Measurements from ENCODE around the gene CDK17.

Gene CDK17

DNA sequence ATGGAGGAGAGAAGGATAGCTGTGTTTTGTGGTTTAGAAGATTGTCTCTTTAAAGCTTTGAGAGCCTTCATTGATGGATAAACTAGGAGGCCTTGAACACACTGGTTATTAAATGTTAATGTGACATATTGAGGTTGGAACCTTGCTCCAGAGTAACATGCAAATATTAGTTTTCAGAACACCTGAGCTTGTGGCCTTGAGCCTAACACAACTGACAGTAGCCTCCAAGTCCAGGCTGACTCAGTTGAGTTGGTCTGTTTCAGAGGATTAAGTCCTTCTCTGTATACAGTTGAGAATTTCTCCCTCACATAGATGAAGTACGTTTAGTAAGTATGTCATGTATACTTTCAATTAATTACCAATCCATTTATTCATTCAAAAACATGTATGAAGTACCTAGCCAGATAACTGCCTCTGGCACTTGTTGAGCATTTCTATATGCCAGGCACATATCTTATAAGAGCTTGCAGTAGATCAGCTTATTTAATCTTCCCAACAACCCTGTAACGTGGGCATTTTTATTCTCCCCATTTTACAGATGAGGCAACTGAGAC, 142.6 kb downstream of the CDK17 start:
- no peak for DNase-seq

DNA sequence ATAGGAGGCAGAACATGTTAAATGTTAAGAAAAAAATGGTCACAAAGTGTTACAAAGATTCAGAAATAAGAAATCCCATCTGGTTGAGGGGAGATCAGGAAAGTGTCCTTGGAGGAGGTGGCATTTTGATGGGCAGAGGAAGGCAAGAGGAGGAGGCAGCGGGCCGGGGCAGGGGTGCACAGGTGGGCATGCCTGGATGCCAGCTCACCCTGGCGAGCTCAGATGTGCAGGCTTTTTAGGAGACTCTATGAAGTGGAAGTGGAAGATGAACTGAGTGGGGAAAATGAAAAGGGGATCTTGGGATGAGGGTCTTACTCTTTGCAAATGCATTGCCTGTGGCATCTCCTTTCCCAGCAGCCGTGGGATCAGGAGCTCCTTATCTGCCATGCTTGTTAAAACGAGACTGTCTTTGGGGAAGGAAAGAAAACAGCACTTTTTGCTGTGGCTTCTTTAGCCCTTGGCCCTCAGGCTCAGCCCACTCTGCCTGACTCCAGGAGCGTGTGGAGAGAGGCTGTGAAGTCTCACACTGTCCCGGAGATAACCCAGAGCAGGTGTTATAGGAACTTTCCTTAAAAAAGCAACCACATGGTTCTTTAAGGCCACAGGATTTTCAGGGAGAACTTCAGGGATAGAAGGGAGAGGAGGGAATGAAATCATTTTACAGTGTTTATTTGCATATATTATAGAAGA, 143.4 kb downstream of the CDK17 start:
- DNase-seq = no peak

DNA sequence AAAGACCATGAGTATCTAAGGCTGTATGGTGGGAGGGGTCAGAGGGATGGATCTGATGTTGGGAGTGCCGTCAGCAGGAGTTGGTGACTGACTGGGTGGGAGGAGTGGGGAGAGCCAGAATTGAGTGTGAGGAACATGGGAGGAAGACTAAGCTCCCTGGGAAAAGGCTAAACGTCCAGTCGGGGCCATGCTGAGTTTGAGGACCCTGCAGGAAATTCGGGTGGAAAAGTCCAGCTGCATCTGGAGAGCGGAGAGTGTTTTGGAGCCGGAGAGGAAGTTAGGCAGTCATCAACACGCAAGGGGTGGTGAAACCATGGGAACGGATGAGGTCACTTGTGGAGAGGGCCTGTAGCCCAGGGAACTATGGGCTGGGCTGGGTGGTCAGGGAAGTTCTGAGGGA, 145.2 kb downstream of the CDK17 start:
- DNase-seq = no peak

DNA sequence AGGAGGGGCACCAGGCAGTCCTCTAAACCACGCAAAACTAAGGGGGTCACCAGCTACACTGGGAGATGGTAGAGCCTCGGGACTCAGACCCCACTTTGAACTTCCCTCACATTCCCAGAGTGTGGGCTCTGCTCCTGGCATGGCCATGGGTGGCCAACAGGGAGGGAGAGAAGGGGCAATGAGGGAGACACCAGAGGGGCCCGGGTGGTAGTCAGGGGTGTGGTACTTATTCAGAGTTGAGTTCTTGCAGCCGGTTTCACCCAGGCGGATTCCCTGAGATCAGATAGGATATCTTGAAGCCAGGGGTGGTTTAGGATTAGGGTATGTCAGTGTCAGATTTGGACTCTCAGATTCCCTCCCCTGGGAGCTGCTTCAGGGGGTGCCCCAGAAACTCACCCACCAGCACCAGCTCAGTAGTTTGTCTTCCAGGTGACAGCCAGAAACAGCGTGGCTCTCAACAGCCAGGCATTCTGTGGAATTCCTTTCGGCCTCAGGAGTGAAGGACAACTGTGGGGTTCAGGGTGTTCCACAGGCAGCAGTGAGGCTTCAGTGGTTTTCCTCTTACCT, 150.0 kb downstream of the CDK17 start:
- DNase-seq = no peak

DNA sequence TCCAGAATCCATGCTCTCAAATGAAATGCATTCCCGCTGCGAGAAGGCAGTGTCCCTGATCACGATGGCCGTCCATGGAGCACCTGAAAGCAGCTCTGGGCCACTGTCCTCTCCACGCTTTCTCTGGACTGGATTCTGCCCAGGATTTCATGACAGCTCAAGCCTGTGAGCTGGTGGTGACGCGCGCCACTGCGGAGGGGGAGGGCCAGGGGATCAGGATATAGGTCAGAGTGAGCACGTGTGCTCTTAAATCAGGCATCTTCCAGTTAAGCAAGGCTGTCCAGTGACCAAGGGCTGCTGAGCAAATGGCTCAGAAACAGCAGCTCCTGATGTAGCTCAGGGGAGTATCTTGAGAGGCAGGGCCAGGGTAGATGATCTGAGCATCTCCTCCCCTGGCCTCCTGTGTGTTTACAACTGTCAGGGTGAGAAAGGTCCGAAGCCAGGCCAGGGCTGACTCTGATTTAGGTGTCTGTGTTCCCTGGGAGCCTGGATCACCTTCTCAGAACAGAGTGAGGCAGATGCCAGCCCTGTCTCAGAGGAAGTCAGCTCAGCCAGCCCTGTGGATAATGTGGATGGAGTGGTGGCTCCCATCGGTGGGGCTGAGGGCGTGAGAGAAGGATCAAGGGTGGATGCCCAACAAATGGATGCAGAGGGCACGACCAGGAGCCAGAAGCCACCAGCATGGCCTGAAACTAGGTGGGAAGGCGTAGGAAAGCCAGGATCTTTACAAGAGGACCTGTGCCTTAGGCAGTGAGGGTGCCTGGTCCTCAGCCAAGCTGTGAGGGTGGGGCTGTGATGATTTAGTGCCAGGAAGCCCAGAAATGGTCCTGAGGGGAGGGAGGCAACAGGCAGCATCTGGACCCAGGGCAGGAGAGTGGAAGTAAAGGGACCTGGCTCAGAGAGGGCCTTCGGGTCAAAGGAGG, 150.8 kb downstream of the CDK17 start:
- no peak for DNase-seq

DNA sequence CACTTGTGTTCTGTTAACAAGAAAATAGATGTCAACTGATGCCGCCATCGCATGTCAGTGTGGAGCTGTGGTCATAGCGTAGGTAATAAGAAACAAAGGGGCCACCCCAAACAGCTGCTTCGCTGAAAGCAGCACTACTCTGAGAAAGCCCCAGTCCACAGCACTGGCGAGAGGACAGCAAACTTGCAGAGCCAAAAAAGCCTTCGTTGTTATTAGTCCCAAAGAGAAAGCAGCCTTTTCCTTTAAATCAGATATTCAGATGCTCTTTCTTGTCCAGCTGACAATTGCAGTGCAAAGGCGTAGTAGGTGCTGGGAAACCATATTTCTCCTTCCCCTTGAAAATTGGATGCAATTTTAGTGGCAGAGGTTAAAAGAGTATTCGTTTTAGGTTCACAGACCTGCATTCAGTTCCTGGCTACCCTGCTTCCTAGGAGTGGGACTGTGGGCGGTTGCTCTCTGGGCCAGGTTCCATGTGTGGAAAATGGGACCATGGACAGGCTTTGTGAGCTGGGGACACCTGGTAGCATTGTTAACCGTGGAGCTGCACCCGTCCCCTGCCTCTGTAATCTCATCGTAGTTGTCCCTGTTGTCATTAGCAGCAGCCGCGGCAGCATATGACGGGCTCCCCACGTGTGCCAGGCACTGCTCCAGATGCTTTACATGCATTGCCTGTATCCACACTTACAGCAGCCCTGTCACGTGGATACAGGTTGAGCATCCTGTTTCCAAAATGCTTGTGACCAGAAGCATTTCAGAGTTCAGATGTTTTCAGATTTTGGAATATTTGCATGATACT, 151.9 kb downstream of the CDK17 start:
- no peak for DNase-seq

DNA sequence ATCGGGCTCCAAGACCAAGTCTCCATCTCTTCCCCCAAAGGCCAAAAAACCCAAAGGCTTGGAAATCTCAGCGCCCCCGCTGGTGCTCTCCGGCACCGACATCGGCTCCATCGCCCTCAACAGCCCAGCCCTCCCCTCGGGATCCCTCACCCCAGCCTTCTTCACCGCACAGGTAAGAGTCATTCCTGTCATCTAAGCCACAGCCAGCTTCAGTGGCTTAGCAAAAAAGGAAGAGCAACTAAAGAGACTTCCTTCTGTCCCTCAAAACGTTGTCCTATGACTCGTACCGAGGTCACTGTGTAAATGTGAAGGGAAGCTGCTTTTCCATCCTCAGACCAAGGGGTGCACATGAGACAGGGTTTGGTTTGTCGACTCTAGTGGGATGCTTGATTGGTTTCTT, 152.7 kb downstream of the CDK17 start:
- no peak for DNase-seq

DNA sequence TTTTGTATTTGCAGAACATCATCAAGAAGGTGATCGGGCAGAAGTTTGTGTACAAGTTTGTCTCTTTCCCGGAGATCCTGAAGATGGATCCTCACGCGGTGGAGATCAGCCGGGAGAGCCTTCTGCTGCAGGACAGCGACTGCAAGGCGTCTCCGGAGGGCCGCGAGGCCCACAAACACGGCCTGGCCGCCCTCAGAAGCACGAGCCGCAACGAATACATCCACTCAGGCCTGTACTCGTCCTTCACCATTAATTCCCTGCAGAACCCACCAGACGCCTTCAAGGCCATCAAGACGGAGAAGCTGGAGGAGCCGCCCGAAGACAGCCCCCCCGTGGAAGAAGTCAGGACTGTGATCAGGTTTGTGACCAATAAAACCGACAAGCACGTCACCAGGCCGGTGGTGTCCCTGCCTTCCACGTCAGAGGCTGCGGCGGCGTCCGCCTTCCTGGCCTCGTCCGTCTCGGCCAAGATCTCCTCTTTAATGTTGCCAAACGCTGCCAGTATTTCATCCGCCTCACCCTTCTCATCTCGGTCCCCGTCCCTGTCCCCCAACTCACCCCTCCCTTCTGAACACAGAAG, 153.2 kb downstream of the CDK17 start:
- DNase-seq = no peak

DNA sequence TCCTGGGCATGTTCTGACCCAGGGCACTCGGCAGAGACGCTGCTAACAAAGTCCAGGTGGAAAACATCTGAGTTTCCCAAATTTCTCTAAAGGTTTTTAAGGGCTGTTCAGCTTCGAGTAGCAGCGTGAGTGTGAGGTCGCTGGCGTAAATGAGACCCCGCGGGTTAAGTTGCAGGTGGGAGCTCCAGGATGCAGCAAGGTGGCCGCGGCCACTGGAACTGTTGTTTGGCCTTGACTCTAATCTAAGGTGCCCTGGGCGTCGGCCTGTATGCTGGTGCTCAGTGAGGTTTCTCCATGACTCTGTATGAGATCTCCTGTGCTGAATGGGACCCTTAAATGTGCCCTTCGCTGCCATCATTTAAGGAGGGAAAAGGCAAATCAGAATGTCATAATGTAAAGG, 155.4 kb downstream of the CDK17 start:
- DNase-seq = no peak

DNA sequence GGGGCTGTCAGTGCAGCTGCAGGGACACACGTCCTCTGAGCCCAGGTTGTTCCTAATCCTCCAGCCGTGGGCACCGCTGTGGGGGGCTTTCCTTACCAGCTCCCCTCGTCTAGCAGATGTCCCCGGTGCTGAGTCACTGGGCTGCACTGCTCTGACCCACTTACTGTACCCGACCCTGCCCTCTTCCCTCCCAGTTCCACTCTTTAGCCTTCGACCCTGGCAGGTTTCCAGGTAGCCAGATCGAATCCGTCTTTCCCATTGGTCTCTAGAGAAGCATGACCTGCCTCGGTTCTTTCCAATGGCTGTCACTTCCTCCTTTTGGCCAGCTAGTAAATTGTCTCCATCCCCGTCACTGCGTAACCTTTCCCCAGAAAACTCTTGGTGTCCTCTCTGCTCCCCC, 157.6 kb downstream of the CDK17 start:
- DNase-seq = no peak

DNA sequence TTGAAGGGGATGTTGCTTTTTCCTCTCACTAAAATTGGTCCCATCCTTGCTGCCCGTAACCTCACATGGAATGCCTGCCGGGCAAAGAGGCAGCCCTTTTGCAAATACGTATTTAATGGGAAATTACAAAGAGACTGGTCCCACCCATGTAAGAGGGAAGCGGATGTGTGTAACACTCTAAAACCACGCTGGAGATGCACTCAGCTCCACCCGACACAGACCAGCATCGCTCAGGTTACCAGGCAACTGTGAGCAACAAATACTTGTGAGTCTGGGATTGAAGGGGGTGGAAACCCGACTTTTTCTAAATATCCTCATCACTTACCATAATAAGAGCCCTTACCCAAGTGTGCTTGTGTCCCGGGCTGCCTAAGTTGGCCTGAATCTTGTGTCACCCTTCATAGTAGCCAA, 158.4 kb downstream of the CDK17 start:
- no peak for DNase-seq

DNA sequence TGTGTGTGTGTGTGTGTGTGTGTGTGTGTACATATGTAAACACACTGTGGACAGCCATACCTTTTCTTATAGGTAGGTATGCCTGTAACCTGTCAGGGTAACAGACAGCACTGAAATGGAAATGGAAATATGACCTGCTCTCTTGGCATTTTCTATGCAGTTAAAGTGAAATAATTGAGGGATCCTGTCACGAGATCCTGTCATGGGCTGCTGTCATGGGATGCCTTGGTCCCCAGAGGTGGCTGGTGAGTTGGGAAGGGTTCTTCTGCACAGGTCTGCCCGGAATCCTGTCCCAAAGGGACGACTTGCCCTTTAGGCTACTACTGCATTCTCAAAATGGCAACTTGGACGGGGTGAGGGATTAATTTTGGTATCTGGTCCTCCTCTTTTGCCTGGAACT, 158.8 kb downstream of the CDK17 start:
- DNase-seq = no peak

DNA sequence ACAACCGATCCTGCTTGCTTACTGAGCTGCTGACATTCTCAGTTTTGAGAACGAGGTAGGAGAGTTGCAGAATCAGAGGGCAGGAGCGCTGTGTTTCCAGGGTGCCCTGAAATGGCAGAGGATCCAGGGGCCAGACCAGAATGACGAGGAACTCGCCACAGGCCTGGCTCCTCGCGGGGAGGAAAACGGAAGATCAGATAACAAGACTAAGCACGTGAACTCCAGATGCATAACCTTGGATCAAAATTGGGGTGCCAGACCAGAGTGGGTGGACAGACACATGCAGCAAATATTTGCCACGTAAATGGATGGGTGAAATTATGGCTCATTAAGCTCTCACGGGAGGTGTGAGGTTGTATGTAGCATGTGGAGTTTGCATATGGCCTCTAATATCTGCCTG, 159.6 kb downstream of the CDK17 start:
- DNase-seq = no peak

DNA sequence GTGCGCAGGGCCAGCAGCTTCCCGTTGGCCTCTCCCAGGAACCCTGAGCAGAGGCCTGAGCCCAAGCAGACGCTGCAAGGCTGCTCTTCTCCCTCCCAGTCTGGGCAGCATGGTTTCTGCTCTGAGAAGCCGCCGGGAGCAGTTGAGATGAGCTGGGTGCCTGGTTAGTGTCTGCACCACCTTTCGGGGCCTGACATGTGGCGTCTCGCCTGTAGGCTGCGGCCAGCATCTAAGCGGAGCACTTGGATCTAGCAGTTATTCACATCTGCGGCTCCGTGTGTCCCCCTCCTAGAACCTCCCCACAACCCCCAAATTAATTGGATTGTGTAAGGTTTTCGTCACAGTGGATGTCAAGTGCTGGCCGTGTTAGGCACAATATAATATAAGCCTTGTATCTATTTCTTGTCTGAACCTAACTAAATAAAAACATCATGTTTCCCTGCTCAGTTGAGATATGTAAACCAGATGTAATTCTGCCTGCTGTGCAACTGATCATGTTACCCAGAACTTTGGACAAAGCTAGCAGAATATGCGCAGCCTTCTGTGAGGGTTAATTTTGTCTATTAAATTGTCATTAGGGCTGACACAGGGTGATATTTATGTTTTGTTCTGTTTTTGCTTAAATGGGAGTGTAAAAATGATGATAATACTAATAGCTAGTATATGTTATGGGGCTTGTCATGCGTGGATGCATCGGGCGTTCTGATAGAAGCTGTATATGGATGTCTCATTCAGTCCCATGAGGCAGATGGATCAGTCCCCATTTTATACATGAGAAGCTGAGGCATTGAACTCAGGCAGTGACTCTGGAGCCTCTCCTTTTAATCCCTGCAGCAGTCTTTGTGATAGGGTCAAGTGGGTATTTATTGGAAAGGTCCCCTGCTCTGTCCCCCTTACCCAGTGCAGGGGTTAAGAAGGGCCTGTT, 160.3 kb downstream of the CDK17 start:
- no peak for DNase-seq

DNA sequence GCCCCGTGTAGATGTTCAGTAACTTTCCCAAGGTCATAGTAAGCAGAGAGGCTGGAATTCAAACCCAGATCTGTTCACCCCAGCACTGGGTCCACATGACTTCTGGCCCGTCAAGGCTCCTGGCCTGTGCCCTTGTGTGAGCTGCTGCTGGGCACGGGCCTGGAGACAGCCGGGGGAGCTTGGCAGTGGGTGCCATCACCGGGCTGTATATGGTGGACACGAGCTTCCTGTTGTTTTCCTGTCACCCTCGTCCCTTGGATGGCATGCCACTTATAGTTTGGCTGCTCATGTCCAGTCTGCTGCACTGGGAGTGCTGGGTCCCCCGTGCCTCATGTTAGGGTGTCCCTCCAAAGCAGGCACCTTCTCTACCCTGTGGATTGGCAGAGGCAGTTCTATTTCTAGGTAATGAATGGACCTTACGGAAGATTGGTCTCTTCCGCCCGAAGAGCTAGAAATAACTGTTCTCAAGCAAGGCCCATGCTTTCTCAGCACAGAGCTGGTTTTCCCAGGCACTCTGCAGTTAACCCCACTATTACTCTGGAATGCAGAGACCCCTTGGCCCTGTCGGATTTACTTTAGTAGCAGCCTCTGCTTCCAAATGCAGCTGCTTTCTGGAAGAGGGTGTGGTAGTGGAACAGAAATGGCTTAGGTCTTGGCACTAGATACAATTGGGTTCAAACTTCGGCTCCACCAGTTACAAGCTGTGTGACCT, 161.7 kb downstream of the CDK17 start:
- no peak for DNase-seq

DNA sequence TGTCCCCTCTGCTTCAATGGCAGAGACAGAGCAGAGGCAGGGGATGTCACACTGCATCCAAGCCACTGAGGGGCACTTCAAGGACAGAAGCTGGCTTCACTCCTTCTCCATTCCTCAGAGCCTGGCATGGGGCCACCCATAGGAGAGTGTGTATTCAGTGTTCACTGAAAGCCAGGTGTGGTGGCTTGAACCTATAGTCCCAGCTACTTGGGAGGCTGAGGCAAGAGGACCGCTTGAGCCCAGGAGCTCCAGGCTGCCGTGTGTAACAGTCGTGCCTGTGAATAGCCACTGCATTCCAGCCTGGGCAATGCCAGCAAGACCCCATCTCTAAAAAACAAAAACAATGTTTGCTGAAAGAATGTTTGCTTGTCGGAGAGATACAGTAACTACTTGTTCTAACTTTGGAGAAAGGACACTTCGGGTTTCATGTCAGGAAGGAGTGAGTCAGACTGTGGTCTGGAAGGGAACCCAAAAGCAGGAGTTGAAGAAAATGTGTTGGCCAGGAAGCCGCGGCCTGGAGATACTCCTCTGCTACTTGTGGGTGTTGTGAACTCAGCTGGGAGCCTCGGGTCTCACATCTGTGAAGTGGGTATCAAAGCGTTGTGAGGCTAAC, 162.7 kb downstream of the CDK17 start:
- no peak for DNase-seq

DNA sequence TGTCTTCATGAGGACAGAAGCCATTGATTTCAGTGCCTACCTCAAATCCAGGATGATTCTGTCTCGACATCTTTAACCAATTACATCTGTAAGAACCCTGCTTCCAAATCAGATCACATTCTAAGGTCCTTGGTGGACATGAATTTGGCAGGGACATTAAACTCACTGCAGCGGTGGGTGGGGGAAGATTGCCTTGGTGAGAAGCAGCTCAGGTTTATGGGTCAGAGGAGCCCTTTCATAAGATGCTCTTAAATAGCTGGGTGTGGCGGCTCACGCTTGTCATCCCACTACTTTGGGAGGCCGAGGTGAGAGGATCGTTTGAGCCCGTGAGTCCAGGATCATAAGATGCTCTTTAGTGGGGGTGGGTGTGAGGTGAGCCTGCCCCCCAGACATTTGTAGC, 163.2 kb downstream of the CDK17 start:
- DNase-seq = no peak

DNA sequence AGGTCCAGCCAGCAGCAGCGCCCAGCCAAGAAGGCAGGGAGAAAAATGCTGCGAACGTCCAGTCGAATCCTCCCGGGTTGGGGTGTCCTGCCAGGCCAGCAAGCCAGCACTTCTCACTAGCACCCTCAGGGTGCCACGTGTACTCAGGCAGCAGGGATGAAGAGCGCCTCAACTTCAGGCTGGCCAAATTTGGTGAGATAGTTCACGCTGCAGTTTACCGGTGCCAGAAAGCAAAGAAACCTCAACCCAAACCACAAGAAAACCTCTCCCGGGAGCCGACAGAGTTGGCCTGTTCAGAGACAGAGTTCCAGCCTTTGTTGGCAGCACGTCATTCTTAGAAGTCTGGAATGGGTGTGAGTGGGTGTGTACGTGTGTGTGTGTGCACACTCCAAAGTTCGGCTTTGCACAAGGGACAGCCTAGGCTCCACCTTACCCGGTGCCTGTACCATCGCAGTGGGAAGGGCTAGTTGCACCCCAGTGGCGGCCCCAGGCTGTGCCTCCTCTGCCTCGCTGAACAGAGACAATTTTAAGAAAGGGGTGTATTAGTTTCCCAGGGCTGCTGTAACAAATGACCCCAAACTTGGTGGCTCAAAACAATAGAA, 163.9 kb downstream of the CDK17 start:
- no peak for DNase-seq

DNA sequence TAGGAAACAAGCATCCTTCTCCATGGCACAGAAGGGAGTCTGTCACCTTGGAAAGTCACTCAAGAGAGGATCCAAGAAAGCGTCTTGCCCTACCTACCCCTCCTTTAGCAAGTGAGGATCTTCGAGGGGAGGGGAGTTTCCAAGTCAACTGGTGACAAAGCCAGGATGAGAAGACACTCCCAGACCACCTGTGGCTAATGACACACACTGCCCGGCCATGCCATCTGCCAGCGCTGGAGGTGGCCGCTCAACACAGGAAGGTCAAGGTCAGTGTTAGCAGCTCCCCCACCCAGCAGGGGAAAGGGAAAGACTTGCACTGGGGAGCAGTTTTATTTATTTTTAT, 164.8 kb downstream of the CDK17 start:
- DNase-seq = no peak

Measured in cortex of kidney (tissue), 1 donor.